Endothelial cell of umbilical vein (primary cell): ENCODE measurements around the gene ZNF611.
"Not testable (repeated sequence)": the region's sequence is repeated elsewhere in the genome, so short reads cannot be mapped to it uniquely, and the experiment has no call there.

Experiments
- CTCF ChIP-seq, 2 donors: IDR thresholded peaks; 1 replicate in 1 of 2; 2 replicates in 1 of 2; pipeline ENCODE4 v1.5.1; 2011; ENCODE audit warnings: low read length in 2 of 2, mild to moderate bottlenecking in 2 of 2, moderate library complexity in 2 of 2, control low read depth in 1 of 2, inconsistent platforms in 1 of 2, low read depth in 1 of 2; ENCODE audit not compliant: insufficient read depth in 1 of 2; ENCODE audit errors: extremely low read depth in 1 of 2
- EZH2 ChIP-seq: IDR thresholded peaks from 2 replicates; pipeline ENCODE4 v1.6.1; 2012; ENCODE audit warnings: borderline replicate concordance, low read depth, mild to moderate bottlenecking, moderate library complexity, low read length, inconsistent platforms; ENCODE audit not compliant: severe bottlenecking
- MAX ChIP-seq: IDR thresholded peaks from 2 replicates; pipeline ENCODE4 v1.6.1; 2011; ENCODE audit not compliant: insufficient read depth, insufficient read length
- MYC ChIP-seq: IDR thresholded peaks from one replicate; pipeline ENCODE4 v1.6.1; 2011; ENCODE audit warnings: mild to moderate bottlenecking, low read depth, low read length
- POLR2A ChIP-seq: IDR thresholded peaks from 2 replicates; pipeline ENCODE4 v1.6.1; 2012; ENCODE audit warnings: low read depth, mild to moderate bottlenecking, control low read depth, low read length
- POLR2AphosphoS5 ChIP-seq: IDR thresholded peaks from 2 replicates; pipeline ENCODE4 v1.6.1; 2012; ENCODE audit warnings: low read depth, mild to moderate bottlenecking, control low read depth, low read length, moderate library complexity; ENCODE audit not compliant: insufficient read depth

GRCh38 chr19:52782864-52783263 is 48.0 kb upstream of the ZNF611 start:
- not testable (repeated sequence) for TF ChIP-seq CTCF (IDR thresholded peaks at IDR 0.05; ENCODE audit: extremely low read depth in 1 of 2, insufficient read depth in 1 of 2, low read depth in 1 of 2, low read length in 2 of 2); EZH2; POLR2AphosphoS5; MAX; POLR2A; MYC
